ENCODE results near the gene SF3A1. TPM values are rescaled to one million over a fixed set of nuclear protein-coding genes. Genes with fewer than 3 reads are reported as not detected.
"Not testable (repeated sequence)": the region's sequence is repeated elsewhere in the genome, so short reads cannot be mapped to it uniquely, and the experiment has no call there.

The SF3A1 gene
- total RNA-seq, 4 donors from 2014 or later = 90.4 to 182 (median 160) TPM

DNA sequence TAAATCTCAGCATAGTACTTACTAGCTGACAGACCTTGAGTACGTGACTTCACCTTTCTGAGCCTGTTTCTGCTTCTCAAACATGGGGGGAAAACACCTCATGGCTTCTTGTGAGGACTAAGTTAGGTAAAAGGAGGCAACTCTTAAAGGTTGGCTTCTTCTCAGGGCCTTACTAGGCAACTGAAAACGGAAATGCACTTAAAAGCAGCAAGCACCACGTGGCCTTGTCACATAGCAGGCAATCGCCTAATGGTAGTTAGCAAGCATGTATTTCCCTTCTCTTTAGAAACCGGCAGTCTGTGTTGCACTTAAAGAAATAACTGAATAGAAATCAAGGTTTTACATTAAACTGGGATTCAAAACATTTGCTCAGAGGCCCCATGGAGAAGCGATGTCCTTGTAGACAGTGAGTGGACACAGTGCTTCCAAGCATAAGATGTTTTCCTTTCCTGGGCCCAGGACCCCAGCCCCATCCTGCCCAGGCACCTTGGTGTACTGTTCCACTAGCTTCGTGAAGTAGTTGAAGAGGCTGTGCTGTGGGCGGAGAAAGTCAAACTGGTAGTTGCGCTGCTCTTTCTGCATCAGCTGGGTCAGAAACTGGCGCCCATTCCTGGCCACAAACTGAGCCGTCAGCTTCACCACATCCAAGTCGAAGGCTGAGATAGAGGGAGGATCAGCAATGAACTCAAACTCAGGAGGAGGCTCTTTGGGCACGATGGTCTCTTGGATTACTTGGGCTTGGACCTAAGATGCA is 12.1 kb downstream of the SF3A1 start:
- Histone ChIP-seq H3K4me3 (no peak overlapping the region), H3K36me3 (peaks cover 0 to 97% (median 0%) of the 10 kb centered on the region in 3 donors)
- no peak for TF ChIP-seq POLR2A (IDR thresholded peaks at IDR 0.05)
- TF ChIP-seq, protein P1, sequence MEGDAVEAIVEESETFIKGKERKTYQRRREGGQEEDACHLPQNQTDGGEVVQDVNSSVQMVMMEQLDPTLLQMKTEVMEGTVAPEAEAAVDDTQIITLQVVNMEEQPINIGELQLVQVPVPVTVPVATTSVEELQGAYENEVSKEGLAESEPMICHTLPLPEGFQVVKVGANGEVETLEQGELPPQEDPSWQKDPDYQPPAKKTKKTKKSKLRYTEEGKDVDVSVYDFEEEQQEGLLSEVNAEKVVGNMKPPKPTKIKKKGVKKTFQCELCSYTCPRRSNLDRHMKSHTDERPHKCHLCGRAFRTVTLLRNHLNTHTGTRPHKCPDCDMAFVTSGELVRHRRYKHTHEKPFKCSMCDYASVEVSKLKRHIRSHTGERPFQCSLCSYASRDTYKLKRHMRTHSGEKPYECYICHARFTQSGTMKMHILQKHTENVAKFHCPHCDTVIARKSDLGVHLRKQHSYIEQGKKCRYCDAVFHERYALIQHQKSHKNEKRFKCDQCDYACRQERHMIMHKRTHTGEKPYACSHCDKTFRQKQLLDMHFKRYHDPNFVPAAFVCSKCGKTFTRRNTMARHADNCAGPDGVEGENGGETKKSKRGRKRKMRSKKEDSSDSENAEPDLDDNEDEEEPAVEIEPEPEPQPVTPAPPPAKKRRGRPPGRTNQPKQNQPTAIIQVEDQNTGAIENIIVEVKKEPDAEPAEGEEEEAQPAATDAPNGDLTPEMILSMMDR (IDR thresholded peaks at IDR 0.05) = no peak

DNA sequence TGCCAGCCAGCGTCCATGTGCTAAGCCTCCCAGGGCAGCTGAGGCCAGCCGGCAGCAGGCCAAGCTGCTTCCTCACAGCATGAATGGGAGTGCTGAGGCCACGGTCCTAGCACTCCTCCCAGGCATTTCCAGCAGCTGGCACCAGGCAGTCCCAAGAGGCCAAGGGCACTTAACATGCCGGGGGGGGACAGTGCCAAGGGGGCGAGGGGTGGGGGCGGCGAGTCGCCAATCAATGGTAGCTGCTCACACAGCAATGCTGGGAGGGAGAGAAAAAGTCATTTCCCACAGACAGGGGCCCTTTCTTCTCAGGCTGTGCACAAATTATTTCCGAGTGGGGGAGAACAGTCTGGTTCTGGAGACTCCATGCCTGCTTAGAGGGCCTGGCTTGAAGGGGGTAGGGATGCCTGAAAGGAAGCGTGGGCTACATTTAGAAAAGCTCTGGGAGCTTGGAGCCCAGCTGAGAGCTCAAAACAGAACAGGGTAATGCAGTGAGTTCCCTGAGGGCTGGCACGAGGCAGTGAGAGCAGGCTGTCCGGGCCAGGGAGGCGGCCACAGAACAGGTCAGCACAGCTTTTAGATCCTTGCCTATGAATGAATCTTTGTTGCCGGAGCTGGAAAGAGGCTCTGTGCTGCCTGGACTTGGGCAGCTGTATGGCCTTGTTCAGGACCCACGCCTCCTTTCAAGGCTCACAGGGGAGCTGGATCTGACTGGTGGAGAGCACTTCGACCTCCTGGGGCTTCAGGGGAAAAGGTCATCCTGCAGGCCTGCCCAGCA is 15.6 kb downstream of the SF3A1 start:
- Histone ChIP-seq H3K4me1 (no peaks in the 10 kb centered on the region), H3K9me3 (no peaks in the 10 kb centered on the region), H3K27me3 (no peaks in the 10 kb centered on the region), H3K4me3 (no peak overlapping the region), H3K36me3 (peaks cover 0 to 100% (median 0%) of the 10 kb centered on the region in 3 donors), H3K27ac (no peak overlapping the region)
- DNase-seq = no peak
- TF ChIP-seq, protein P1 (IDR thresholded peaks at IDR 0.05) = no peak
- TF ChIP-seq POLR2A (IDR thresholded peaks at IDR 0.05) = no peak

More for the DNA sequence above, 12.1 kb downstream of the SF3A1 start:
- H3K9me3 ChIP-seq = no peaks in the 10 kb centered on the region
- DNase-seq = no peak
- no peaks in the 10 kb centered on the region for H3K4me1 ChIP-seq
- H3K27me3 ChIP-seq = no peaks in the 10 kb centered on the region
- no peak overlapping the region for H3K27ac ChIP-seq

DNA sequence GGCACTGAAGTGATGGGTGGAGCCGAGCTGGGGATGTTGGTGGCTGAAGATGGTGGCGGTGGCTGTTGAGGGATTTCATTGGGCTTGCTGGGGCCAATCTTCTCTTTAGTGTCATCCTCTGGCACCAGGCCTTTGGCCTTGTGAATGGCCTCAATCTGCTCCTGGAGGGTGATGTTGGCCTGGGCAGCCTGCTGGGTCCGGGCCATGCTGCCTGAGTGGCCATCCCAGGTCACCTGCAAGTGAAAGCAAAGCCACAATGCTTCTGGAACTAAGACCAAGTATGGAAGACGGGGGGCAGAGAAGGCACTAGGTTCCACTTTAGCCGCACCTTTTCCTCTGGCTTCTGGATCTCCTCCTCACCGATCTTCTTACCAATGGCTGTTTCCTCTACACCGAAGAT is 17.9 kb downstream of the SF3A1 start:
- Histone ChIP-seq H3K27ac (no peak overlapping the region), H3K4me3 (no peak overlapping the region), H3K27me3 (no peaks in the 10 kb centered on the region), H3K36me3 (peaks cover 0 to 100% (median 0%) of the 10 kb centered on the region in 3 donors), H3K4me1 (peaks cover 0 to 2% (median 0%) of the 10 kb centered on the region in 4 donors), H3K9me3 (no peaks in the 10 kb centered on the region)
- TF ChIP-seq, protein P1 (IDR thresholded peaks at IDR 0.05) = no peak
- TF ChIP-seq POLR2A (IDR thresholded peaks at IDR 0.05) = no peak
- no peak for DNase-seq

DNA sequence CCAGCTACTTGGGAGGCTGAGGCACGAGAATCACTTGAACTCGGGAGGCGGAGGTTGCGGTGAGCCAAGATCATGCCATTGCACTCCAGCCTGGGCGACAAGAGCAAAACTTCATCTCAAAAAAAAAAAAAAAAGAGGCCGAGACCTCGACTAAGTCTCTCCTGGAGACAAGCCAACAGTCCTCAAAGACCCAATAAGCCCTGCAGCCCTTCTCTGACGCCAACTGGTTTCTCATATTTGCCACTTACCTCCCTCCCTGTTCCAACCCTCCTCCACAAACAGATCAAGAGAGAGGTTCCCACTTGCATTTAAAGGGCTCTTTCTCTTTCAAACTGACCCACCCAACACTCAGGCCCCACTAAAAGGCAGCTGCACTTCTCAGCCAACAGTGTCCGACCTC is 18.4 kb downstream of the SF3A1 start:
- not testable (repeated sequence) for H3K4me1 ChIP-seq, H3K27me3 ChIP-seq, H3K9me3 ChIP-seq, DNase-seq, H3K27ac ChIP-seq, H3K4me3 ChIP-seq
- peaks cover 0 to 100% (median 0%) of the 10 kb centered on the region in 3 donors for H3K36me3 ChIP-seq

DNA sequence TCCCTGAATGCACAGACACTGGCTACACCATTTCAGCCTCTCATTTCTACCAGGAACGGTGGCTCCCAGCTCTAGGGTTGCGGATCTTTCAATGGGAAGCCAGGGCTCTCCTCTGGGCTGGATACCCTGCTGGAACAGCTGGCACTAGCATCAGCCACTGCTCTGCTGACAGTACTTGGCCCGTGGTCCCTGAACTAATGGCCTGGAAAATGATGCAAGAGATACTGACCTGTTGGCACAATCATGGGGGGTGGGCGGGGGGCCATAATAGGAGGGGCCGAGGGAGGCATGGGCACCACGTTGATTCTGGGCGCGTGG is 19.3 kb downstream of the SF3A1 start:
- Histone ChIP-seq H3K9me3 (no peaks in the 10 kb centered on the region), H3K27me3 (no peaks in the 10 kb centered on the region), H3K4me3 (no peak overlapping the region), H3K36me3 (peaks cover 0 to 100% (median 0%) of the 10 kb centered on the region in 3 donors), H3K4me1 (peaks cover 0 to 4% (median 0%) of the 10 kb centered on the region in 4 donors), H3K27ac (no peak overlapping the region)
- no peak for TF ChIP-seq POLR2A (IDR thresholded peaks at IDR 0.05)
- TF ChIP-seq, protein P1 (IDR thresholded peaks at IDR 0.05) = no peak
- DNase-seq = no peak

Data from Peyer's patch (tissue), 4 donors.